ENCODE results near the gene FHOD3. TPM values are rescaled to one million over a fixed set of nuclear protein-coding genes. Genes with fewer than 3 reads are reported as not detected.
"Not testable (repeated sequence)": the region's sequence is repeated elsewhere in the genome, so short reads cannot be mapped to it uniquely, and the experiment has no call there.

The FHOD3 gene
- total and polyA plus RNA-seq, 2 donors, result 0.90 to 4.1 TPM

DNA sequence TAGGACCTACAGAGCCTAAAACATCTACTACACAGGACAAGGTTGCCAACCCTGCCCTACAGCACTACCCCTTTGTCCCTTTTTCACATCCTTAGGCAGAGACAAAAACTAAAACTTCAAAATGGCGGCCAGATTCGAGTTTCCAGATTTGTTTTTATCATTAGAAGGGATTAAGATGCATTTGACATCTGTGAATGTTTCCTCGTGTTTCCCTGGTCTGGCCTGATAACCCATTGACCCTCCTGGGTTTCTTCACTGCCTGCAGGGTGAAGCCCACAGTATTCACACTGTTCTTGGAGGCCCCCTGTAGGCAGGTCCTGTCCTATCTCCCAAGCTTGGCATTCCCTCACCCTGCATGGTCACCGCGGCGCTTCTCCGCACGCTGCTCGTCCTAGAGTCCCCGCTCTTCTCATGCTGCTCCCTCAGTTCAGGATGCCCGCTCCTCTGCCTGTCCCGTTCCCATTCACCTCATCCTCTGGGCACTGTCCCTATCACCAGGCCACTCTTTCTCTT lies 463.7 kb downstream of the FHOD3 start:
- no peak for DNase-seq (ENCODE audit: low read depth in 6 of 9, low spot score in 9 of 9)

DNA sequence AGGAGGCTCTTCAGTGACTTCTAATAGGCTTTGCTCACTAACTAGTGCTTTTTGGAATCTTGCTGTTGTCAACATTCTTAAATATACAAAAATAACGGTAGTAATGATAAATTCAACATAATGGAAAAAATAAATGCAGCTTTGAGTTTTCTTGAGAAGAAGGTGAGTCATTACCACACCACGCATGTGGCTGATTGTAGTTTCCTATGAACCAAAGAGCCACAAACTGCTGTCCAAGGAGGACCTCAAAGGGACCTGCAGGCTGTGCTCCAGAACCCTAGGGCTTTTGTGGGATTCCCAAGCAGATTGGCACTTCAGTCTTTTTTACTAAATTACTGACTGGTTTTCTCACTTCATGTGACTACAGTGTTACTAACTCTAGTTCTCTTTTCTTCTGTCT lies 464.6 kb downstream of the FHOD3 start:
- Histone ChIP-seq H3K27me3 (ENCODE audit: control insufficient read depth in 2 of 2, insufficient read depth in 1 of 2, low read length in 1 of 2) (no peaks in the 10 kb centered on the region), H3K4me1 (ENCODE audit: control insufficient read depth in 2 of 2, insufficient read depth in 2 of 2, low read length in 2 of 2) (no peaks in the 10 kb centered on the region), H3K36me3 (ENCODE audit: control insufficient read depth in 2 of 2, insufficient read depth in 2 of 2, low read length in 1 of 2) (no peaks in the 10 kb centered on the region), H3K27ac (ENCODE audit: low read depth in 1 of 2, low read length in 1 of 2) (no peak overlapping the region), H3K9me3 (ENCODE audit: control insufficient read depth in 2 of 2, insufficient read depth in 1 of 2, low read length in 1 of 2) (no peaks in the 10 kb centered on the region), H3K4me3 (ENCODE audit: low read length in 2 of 2) (no peak overlapping the region)
- WGBS, result 95% methylated on average over 2 of the region's 2 CpGs
- no peak for DNase-seq (ENCODE audit: low read depth in 6 of 9, low spot score in 9 of 9)

More for the DNA sequence above, 463.7 kb downstream of the FHOD3 start:
- Histone ChIP-seq H3K36me3 (ENCODE audit: control insufficient read depth in 2 of 2, insufficient read depth in 2 of 2, low read length in 1 of 2) (no peaks in the 10 kb centered on the region), H3K4me1 (ENCODE audit: control insufficient read depth in 2 of 2, insufficient read depth in 2 of 2, low read length in 2 of 2) (no peaks in the 10 kb centered on the region), H3K9me3 (ENCODE audit: control insufficient read depth in 2 of 2, insufficient read depth in 1 of 2, low read length in 1 of 2) (no peaks in the 10 kb centered on the region), H3K27ac (ENCODE audit: low read depth in 1 of 2, low read length in 1 of 2) (no peak overlapping the region), H3K4me3 (ENCODE audit: low read length in 2 of 2) (no peak overlapping the region), H3K27me3 (ENCODE audit: control insufficient read depth in 2 of 2, insufficient read depth in 1 of 2, low read length in 1 of 2) (no peaks in the 10 kb centered on the region)
- 96% methylated on average over 12 of the region's 12 CpGs for WGBS

DNA sequence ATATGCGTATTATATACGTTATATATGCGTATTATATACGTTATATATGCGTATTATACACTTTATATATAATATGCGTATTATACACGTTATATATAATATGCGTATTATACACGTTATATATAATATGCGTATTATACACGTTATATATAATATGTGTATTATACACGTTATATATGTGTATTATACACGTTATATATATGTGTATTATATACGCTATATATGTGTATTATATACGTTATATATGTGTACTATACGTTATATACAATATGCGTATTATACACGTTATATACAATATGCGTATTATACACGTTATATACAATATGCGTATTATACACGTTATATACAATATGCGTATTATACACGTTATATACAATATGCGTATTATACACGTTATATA lies 465.5 kb downstream of the FHOD3 start:
- not testable (repeated sequence) for H3K27me3 ChIP-seq (ENCODE audit: control insufficient read depth in 2 of 2, insufficient read depth in 1 of 2, low read length in 1 of 2); H3K4me3 ChIP-seq (ENCODE audit: low read length in 2 of 2); H3K4me1 ChIP-seq (ENCODE audit: control insufficient read depth in 2 of 2, insufficient read depth in 2 of 2, low read length in 2 of 2); H3K36me3 ChIP-seq (ENCODE audit: control insufficient read depth in 2 of 2, insufficient read depth in 2 of 2, low read length in 1 of 2); H3K27ac ChIP-seq (ENCODE audit: low read depth in 1 of 2, low read length in 1 of 2); H3K9me3 ChIP-seq (ENCODE audit: control insufficient read depth in 2 of 2, insufficient read depth in 1 of 2, low read length in 1 of 2); DNase-seq (ENCODE audit: low read depth in 6 of 9, low spot score in 9 of 9)
- WGBS, result 98% methylated on average over 24 of the region's 26 CpGs

DNA sequence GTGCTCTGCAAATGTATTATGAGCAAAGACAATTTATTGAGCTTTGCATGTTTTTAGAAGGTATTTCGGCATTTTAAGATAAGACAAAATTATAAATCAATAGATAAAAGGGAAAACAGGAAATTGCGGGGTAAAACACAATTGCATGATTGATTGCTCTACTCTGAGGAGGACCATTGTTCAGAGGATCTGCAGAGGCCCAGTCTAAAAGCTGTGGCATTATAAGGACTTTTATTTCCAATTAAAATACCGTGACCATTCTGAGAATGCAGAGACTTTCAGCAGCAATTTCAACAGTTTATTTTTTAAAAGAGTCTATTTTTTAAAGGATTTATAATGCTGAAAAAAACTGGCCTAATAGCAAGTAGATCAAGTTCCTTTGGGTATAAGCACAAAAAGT lies 469.3 kb downstream of the FHOD3 start:
- 85% methylated on average over 3 of the region's 3 CpGs for WGBS

DNA sequence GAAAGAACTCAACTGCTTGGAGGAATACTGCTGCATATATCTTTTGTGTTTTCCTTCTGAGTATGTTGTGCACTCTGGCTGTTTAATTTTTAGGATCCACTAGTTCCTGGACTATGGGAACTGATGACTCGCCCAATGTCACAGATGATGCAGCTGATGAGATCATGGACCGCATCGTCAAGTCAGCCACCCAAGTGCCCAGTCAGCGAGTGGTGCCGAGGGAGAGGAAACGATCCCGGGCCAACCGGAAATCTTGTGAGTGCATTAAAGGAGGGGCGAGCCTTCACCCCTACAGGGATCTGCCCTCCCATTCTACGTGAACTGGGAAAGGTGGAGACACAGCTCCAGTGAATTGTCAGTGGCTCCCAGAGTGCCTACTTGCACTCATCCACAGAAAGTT lies 471.7 kb downstream of the FHOD3 start:
- H3K36me3 ChIP-seq (ENCODE audit: control insufficient read depth in 2 of 2, insufficient read depth in 2 of 2, low read length in 1 of 2), result no peaks in the 10 kb centered on the region
- no peak overlapping the region for H3K4me3 ChIP-seq (ENCODE audit: low read length in 2 of 2)
- no peaks in the 10 kb centered on the region for H3K27me3 ChIP-seq (ENCODE audit: control insufficient read depth in 2 of 2, insufficient read depth in 1 of 2, low read length in 1 of 2)
- H3K4me1 ChIP-seq (ENCODE audit: control insufficient read depth in 2 of 2, insufficient read depth in 2 of 2, low read length in 2 of 2), result no peaks in the 10 kb centered on the region
- no peak for DNase-seq (ENCODE audit: low read depth in 6 of 9, low spot score in 9 of 9)
- H3K9me3 ChIP-seq (ENCODE audit: control insufficient read depth in 2 of 2, insufficient read depth in 1 of 2, low read length in 1 of 2), result no peaks in the 10 kb centered on the region
- 97% methylated on average over 10 of the region's 10 CpGs for WGBS
- H3K27ac ChIP-seq (ENCODE audit: low read depth in 1 of 2, low read length in 1 of 2), result no peak overlapping the region

More for the DNA sequence above, 469.3 kb downstream of the FHOD3 start:
- no peak overlapping the region for H3K4me3 ChIP-seq (ENCODE audit: low read length in 2 of 2)
- H3K9me3 ChIP-seq (ENCODE audit: control insufficient read depth in 2 of 2, insufficient read depth in 1 of 2, low read length in 1 of 2), result no peaks in the 10 kb centered on the region
- H3K36me3 ChIP-seq (ENCODE audit: control insufficient read depth in 2 of 2, insufficient read depth in 2 of 2, low read length in 1 of 2), result no peaks in the 10 kb centered on the region
- no peaks in the 10 kb centered on the region for H3K4me1 ChIP-seq (ENCODE audit: control insufficient read depth in 2 of 2, insufficient read depth in 2 of 2, low read length in 2 of 2)
- H3K27ac ChIP-seq (ENCODE audit: low read depth in 1 of 2, low read length in 1 of 2), result no peak overlapping the region
- DNase-seq (ENCODE audit: low read depth in 6 of 9, low spot score in 9 of 9), result no peak
- H3K27me3 ChIP-seq (ENCODE audit: control insufficient read depth in 2 of 2, insufficient read depth in 1 of 2, low read length in 1 of 2), result no peaks in the 10 kb centered on the region

DNA sequence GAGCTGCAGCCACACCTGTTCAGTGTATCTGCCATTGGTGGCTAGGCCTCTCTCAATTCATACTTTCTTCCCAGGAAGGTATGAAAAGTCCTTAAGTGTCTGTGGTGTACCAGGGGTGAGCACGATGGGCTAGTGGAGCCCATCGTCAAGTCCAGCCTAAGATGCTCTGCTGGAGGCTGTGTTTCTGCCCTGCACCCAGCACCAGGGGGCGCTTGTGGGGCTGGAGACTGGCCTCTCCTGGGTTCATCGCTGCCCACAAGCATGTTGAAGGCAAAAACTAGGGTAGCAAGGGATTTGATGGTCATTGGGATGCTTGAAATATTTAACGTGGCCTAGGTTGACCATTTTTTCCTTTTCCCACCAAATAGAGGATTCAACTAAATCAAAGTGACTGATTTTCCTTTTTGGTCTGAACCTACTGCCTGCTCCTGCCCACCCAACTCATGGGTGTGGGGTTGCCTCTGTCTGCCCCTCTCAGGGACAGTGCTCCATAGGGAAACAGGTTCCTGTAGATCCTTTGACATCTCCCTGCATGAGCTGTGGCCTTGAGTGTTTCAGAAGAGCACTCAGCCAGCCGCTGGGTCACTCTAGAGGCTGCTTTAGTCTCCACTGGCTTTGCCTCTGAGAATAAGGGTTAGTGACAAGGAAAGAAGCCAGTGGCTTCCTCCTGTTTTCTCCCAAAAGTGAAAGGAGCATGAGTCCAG lies 472.2 kb downstream of the FHOD3 start:
- DNase-seq (ENCODE audit: low read depth in 6 of 9, low spot score in 9 of 9), result no peak
- no peak overlapping the region for H3K27ac ChIP-seq (ENCODE audit: low read depth in 1 of 2, low read length in 1 of 2)
- H3K36me3 ChIP-seq (ENCODE audit: control insufficient read depth in 2 of 2, insufficient read depth in 2 of 2, low read length in 1 of 2), result no peaks in the 10 kb centered on the region
- 91% methylated on average over 6 of the region's 6 CpGs for WGBS
- no peaks in the 10 kb centered on the region for H3K9me3 ChIP-seq (ENCODE audit: control insufficient read depth in 2 of 2, insufficient read depth in 1 of 2, low read length in 1 of 2)
- H3K4me1 ChIP-seq (ENCODE audit: control insufficient read depth in 2 of 2, insufficient read depth in 2 of 2, low read length in 2 of 2), result no peaks in the 10 kb centered on the region
- H3K4me3 ChIP-seq (ENCODE audit: low read length in 2 of 2), result no peak overlapping the region
- H3K27me3 ChIP-seq (ENCODE audit: control insufficient read depth in 2 of 2, insufficient read depth in 1 of 2, low read length in 1 of 2), result no peaks in the 10 kb centered on the region

DNA sequence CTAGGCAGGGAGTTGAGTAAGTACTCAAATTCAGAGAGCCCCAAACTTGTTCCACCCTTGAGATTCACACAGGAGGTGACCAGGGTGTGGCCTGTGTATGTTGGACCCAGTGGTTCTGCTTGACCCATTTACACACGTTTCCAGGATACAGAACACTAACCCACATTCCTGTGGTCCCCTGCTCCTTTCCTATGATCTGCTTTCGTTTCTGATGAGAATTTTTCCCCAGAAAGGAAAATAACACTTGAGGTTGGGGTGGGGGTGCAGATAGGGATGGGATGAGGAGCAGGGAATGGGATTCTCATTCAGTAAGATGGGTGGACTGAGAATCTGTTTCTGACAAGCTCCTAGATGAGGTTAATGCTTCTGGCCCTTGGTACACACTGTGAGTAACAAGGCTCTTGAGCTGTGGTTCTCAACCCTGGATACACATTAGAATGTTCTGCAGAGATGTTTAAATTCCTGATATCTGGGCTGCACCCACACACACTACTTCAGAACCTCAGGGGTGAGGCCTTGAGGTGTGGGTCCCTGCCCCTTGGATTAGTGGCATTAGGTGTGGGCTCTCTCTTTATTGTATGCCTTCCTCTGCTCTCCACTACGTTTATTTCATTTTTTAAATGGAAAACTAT lies 472.9 kb downstream of the FHOD3 start:
- WGBS, result 93% methylated on average over 3 of the region's 3 CpGs
- H3K27ac ChIP-seq (ENCODE audit: low read depth in 1 of 2, low read length in 1 of 2), result no peak overlapping the region
- H3K4me3 ChIP-seq (ENCODE audit: low read length in 2 of 2), result no peak overlapping the region
- DNase-seq (ENCODE audit: low read depth in 6 of 9, low spot score in 9 of 9), result no peak
- H3K9me3 ChIP-seq (ENCODE audit: control insufficient read depth in 2 of 2, insufficient read depth in 1 of 2, low read length in 1 of 2), result no peaks in the 10 kb centered on the region
- H3K36me3 ChIP-seq (ENCODE audit: control insufficient read depth in 2 of 2, insufficient read depth in 2 of 2, low read length in 1 of 2), result no peaks in the 10 kb centered on the region
- no peaks in the 10 kb centered on the region for H3K4me1 ChIP-seq (ENCODE audit: control insufficient read depth in 2 of 2, insufficient read depth in 2 of 2, low read length in 2 of 2)
- no peaks in the 10 kb centered on the region for H3K27me3 ChIP-seq (ENCODE audit: control insufficient read depth in 2 of 2, insufficient read depth in 1 of 2, low read length in 1 of 2)

DNA sequence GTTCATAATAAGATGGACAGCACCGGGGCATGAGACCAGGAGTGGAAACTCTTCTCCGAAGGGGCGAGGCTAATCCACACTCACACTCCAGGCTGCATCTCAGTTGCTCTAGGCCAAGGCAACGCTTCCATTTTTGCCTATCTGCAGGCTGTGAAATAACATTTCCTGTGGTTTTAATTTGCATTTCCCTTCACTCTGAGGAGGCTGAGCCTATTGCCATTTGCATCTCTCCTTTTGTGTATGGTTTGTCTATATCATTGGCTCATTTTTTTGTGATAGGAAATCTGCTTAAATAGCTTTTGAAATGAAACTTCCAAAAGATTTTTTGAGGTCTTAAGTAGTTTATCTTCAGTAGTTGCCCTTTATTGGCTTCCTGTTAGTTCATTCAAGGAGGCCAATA lies 473.7 kb downstream of the FHOD3 start:
- Histone ChIP-seq H3K4me3 (ENCODE audit: low read length in 2 of 2) (no peak overlapping the region), H3K9me3 (ENCODE audit: control insufficient read depth in 2 of 2, insufficient read depth in 1 of 2, low read length in 1 of 2) (no peaks in the 10 kb centered on the region), H3K36me3 (ENCODE audit: control insufficient read depth in 2 of 2, insufficient read depth in 2 of 2, low read length in 1 of 2) (no peaks in the 10 kb centered on the region), H3K27ac (ENCODE audit: low read depth in 1 of 2, low read length in 1 of 2) (no peak overlapping the region), H3K27me3 (ENCODE audit: control insufficient read depth in 2 of 2, insufficient read depth in 1 of 2, low read length in 1 of 2) (no peaks in the 10 kb centered on the region), H3K4me1 (ENCODE audit: control insufficient read depth in 2 of 2, insufficient read depth in 2 of 2, low read length in 2 of 2) (no peaks in the 10 kb centered on the region)
- no peak for DNase-seq (ENCODE audit: low read depth in 6 of 9, low spot score in 9 of 9)
- WGBS, result 75% methylated on average over 4 of the region's 4 CpGs

DNA sequence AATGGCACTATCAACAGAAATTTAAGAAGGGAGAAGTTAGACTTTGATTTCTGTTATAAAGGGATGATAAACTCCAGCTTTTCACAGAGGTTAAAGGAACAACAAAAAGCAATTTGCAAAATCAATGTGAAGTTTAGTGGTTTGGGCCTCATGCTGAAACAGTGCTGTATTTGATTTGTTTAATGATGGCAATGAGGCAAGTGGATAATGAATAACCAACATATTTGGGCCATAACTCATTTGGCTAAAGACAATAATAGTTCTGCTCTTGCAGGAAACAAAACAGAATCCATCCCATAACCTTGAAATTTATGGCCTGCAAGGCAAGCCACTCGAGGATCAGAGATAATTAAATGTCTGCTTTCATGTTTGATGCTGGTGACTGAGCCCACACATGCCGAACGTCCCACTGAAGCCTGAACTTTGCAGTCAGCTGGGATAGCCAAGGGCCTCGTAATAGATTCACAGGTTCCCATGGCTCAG lies 474.8 kb downstream of the FHOD3 start:
- no peaks in the 10 kb centered on the region for H3K27me3 ChIP-seq (ENCODE audit: control insufficient read depth in 2 of 2, insufficient read depth in 1 of 2, low read length in 1 of 2)
- no peak overlapping the region for H3K27ac ChIP-seq (ENCODE audit: low read depth in 1 of 2, low read length in 1 of 2)
- WGBS, result 97% methylated on average over 4 of the region's 4 CpGs
- DNase-seq (ENCODE audit: low read depth in 6 of 9, low spot score in 9 of 9), result no peak
- H3K4me3 ChIP-seq (ENCODE audit: low read length in 2 of 2), result no peak overlapping the region
- H3K9me3 ChIP-seq (ENCODE audit: control insufficient read depth in 2 of 2, insufficient read depth in 1 of 2, low read length in 1 of 2), result no peaks in the 10 kb centered on the region
- no peaks in the 10 kb centered on the region for H3K4me1 ChIP-seq (ENCODE audit: control insufficient read depth in 2 of 2, insufficient read depth in 2 of 2, low read length in 2 of 2)
- no peaks in the 10 kb centered on the region for H3K36me3 ChIP-seq (ENCODE audit: control insufficient read depth in 2 of 2, insufficient read depth in 2 of 2, low read length in 1 of 2)

All from thymus (tissue), 11 donors.